ENCODE results near the gene DDX46. TPM values are rescaled to one million over a fixed set of nuclear protein-coding genes. Genes with fewer than 3 reads are reported as not detected.
"Not testable (repeated sequence)": the region's sequence is repeated elsewhere in the genome, so short reads cannot be mapped to it uniquely, and the experiment has no call there.

The DDX46 gene
- total and polyA plus RNA-seq, 2 of the 8 experiments (the other 6 are each of a cell fraction or from before 2014, with no cell fraction given): 22.6 to 110 TPM

DNA sequence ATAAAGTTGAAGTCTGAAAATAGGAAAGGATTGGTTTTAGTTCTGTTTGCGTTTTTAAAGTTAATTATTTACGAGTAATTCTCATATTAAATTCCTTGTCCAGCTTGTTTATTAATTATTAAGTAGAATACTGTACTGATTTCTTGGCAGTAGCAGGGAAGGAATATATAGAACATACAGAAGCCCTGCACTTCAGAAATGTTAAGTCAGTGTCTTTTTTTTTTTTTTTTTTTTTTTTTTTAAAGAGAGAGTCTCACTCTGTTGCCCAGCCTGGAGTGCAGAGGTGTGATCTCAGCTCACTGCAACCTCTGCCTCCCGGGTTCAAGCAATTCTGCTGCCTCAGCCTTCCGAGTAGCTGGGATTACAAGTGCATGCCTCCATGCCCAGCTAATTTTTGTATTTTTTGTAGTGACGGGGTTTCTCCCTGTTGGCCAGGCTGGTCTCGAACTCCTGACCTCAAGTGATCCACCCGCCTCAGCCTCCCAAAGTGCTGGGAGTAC is 90.9 kb downstream of the DDX46 start:
- POLR2A ChIA-PET (ENCODE audit: partially characterized antibody): interaction anchor here (0.8 to 2.0 kb wide), 6 partner anchors 10 to 55 kb away, joined by 3 to 7 read pairs (median 4); partner anchors contain the start of genes PCBD2 and TXNDC15
- not testable (repeated sequence) for H3K4me3 ChIP-seq (ENCODE audit: extremely low read depth in 1 of 4, insufficient read depth in 2 of 4, low read depth in 3 of 4, low read length in 4 of 4); FAIRE-seq; H3K23ac ChIP-seq (ENCODE audit: insufficient read length); H3K9ac ChIP-seq (replicated peaks in 1 of 4; ENCODE audit: extremely low read depth in 1 of 4, low read depth in 3 of 4, low read length in 3 of 4); H2BK15ac ChIP-seq (ENCODE audit: low read length); H3K4me1 ChIP-seq (replicated peaks in 1 of 4; ENCODE audit: control insufficient read depth in 3 of 4, insufficient read depth in 4 of 4, low read length in 3 of 4); H3K79me2 ChIP-seq (ENCODE audit: control insufficient read depth in 1 of 2, insufficient read depth in 2 of 2, low read length in 2 of 2); H3K23me2 ChIP-seq (ENCODE audit: low read depth, low read length); H2BK12ac ChIP-seq (ENCODE audit: low read depth, low read length); H4K8ac ChIP-seq (ENCODE audit: extremely low read depth, insufficient read depth, low read length); H3K4me2 ChIP-seq (ENCODE audit: insufficient read depth in 1 of 2, low read depth in 2 of 2, low read length in 2 of 2); H3K27ac ChIP-seq (ENCODE audit: low read depth, low read length); H2BK20ac ChIP-seq (ENCODE audit: low read length); H3K18ac ChIP-seq (ENCODE audit: extremely low read depth, low read length); H2AK5ac ChIP-seq (ENCODE audit: low read depth, low read length); H3K9me3 ChIP-seq (ENCODE audit: insufficient read depth in 2 of 2, low read depth in 1 of 2, low read length in 1 of 2); H3K36me3 ChIP-seq (ENCODE audit: control insufficient read depth in 2 of 4, insufficient read depth in 4 of 4, low read length in 3 of 4); H3K27me3 ChIP-seq (replicated peaks in 1 of 4; ENCODE audit: control insufficient read depth in 3 of 4, extremely low read depth in 1 of 4, insufficient read depth in 3 of 4, low read length in 3 of 4); H3K79me1 ChIP-seq (ENCODE audit: low read depth, low read length); DNase-seq (ENCODE audit: low read depth in 1 of 2, low spot score in 2 of 2); H3K56ac ChIP-seq (replicated peaks; ENCODE audit: insufficient read length, low read depth, low read length); H4K5ac ChIP-seq (ENCODE audit: insufficient read length, low read depth, low read length); H4K20me1 ChIP-seq (replicated peaks in 1 of 2; ENCODE audit: control insufficient read depth in 1 of 2, insufficient read depth in 2 of 2, low read length in 2 of 2); H3K14ac ChIP-seq (ENCODE audit: insufficient read length); H2BK120ac ChIP-seq (replicated peaks; ENCODE audit: low read depth, low read length); H4K91ac ChIP-seq (replicated peaks; ENCODE audit: insufficient read length, low read length); H3K4ac ChIP-seq (replicated peaks; ENCODE audit: insufficient read length, low read depth, low read length); H2AFZ ChIP-seq (ENCODE audit: low read length); H2BK5ac ChIP-seq (ENCODE audit: low read depth, low read length)
- CTCF ChIA-PET (ENCODE audit: partially characterized antibody): interaction anchor here (1.2 to 4.2 kb wide), 3 partner anchors 12 to 55 kb away, joined by 4 to 37 read pairs (median 4); partner anchors contain the start of gene PCBD2
- WGBS, 2 experiments (ENCODE audit: extremely low coverage in 1 of 2, insufficient coverage in 1 of 2, insufficient read length in 1 of 2, insufficient replicate concordance in 2 of 2, low coverage in 1 of 2, low lambda C conversion rate in 2 of 2, missing lambda C conversion rate in 1 of 2): 96% methylated on average over 7 of the region's 7 CpGs; no CpG with 5 or more reads in 1 of the 2 experiments
